Effector memory CD8-positive, alpha-beta T cell (primary cell): ENCODE results near the gene COP1.
A peak's percentile ranks its signal among the peaks of the same experiment; 100 is the strongest.

Experiments used
- ATAC-seq: fragments of 150-1000 bp; cut with Tn5 transposase; replicated peaks from 2 replicates; pipeline ENCODE4 v1.10.0; 2021; ENCODE audit warnings: mild to moderate bottlenecking, moderate library complexity
- DNase-seq, 3 experiments: peaks; one replicate each; pipeline ENCODE4 v3.0.0; 2021
- H3K27ac Mint-ChIP-seq, 2 donors: one replicate each; pipeline ENCODE4 v1.8.0; 2022; ENCODE audit warnings: mild to moderate bottlenecking in 2 of 2, mixed read lengths in 2 of 2, moderate library complexity in 2 of 2
- H3K27me3 Mint-ChIP-seq, 2 donors: one replicate each; pipeline ENCODE4 v1.8.0; 2022; ENCODE audit warnings: mixed read lengths in 2 of 2
- H3K36me3 Mint-ChIP-seq: one replicate; pipeline ENCODE4 v1.8.0; 2022; ENCODE audit warnings: mild to moderate bottlenecking, moderate library complexity, mixed read lengths; ENCODE audit not compliant: insufficient read depth
- H3K4me1 Mint-ChIP-seq, 2 donors: one replicate each; pipeline ENCODE4 v1.8.0; 2022; ENCODE audit warnings: low read depth in 2 of 2, mixed read lengths in 2 of 2
- H3K4me3 Mint-ChIP-seq, 2 donors: one replicate each; pipeline ENCODE4 v1.8.0; 2022; ENCODE audit warnings: mild to moderate bottlenecking in 2 of 2, mixed read lengths in 2 of 2, moderate library complexity in 2 of 2
- H3K9me3 Mint-ChIP-seq, 2 donors: one replicate each; pipeline ENCODE4 v1.8.0; 2022; ENCODE audit warnings: mixed read lengths in 2 of 2

Gene COP1

DNA sequence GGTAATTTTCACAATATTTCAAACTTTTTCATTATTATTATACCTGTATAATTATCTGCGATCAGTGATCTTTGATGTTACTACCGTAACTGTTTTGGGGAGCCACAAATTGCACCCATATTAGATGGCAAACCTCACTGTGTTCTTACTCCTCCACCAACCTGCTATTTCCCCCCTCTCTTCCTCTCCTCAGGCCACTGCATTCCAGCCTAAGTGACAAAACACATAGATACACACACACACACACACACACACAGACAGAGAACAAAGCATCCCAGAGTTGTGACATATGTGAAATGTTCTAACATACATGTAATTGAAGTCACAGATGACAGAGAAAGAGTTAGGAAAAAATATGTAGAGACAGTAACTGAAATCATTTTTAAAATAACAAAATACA lies 18.5 kb downstream of the COP1 start:
- ATAC-seq, result no peak
- DNase-seq, result no peak

DNA sequence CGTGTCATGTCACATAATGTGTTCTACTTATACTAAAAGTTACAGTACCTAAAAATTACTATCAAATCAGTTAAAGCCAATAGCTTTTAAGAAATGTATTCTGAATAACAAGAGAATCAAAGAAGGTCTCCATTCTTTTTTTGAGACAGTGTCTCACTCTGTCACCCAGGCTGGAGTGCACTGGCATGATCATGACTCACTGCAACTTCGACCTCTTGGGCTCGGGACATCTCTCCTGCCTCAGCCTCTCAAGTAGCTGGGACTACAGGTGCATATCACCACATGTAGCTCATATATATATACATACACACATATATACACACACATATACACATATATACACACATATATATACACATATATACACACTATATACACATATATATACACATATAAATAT lies 20.1 kb downstream of the COP1 start:
- H3K4me3 Mint-ChIP-seq, result no peak overlapping the region
- no peaks in the 10 kb centered on the region for H3K27me3 Mint-ChIP-seq

More for the DNA sequence above, 18.5 kb downstream of the COP1 start:
- no peaks in the 10 kb centered on the region for H3K27me3 Mint-ChIP-seq
- H3K27ac Mint-ChIP-seq, result peak overlapping the region in 1 of 2 donors; percentile 49
- H3K9me3 Mint-ChIP-seq, result no peaks in the 10 kb centered on the region
- H3K4me1 Mint-ChIP-seq, result peaks cover 37 to 75% of the 10 kb centered on the region in 2 donors
- H3K4me3 Mint-ChIP-seq, result no peak overlapping the region
- H3K36me3 Mint-ChIP-seq, result peaks cover 4% of the 10 kb centered on the region

DNA sequence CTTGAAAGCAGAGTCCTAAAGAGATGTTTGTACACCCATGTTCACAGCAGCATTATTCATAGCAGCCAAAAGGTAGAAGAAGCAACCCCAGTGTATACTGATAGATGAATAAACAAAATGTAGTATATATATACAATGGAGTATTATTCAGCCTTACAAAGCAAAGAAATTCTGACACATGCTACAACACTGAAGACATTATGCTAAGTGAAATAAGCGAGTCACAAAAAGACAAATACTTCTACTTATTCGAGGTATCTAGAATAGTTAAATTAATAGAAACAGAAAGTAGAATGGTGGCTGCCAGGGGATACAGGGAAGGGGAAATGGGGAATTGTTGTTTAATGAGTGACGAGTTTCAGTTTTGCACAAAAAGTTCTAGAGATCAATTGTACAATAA lies 23.5 kb downstream of the COP1 start:
- no peaks in the 10 kb centered on the region for H3K9me3 Mint-ChIP-seq
- no peak for DNase-seq
- H3K4me3 Mint-ChIP-seq, result no peak overlapping the region
- H3K27ac Mint-ChIP-seq, result peak overlapping the region in 1 of 2 donors; percentile 33
- peaks cover 25% of the 10 kb centered on the region for H3K36me3 Mint-ChIP-seq
- H3K4me1 Mint-ChIP-seq, result peaks cover 23 to 43% of the 10 kb centered on the region in 2 donors
- no peaks in the 10 kb centered on the region for H3K27me3 Mint-ChIP-seq
- ATAC-seq, result no peak

More for the DNA sequence above, 20.1 kb downstream of the COP1 start:
- peaks cover 27 to 60% of the 10 kb centered on the region in 2 donors for H3K4me1 Mint-ChIP-seq
- H3K36me3 Mint-ChIP-seq, result peaks cover 10% of the 10 kb centered on the region
- no peak for ATAC-seq
- H3K9me3 Mint-ChIP-seq, result no peaks in the 10 kb centered on the region
- no peak overlapping the region for H3K27ac Mint-ChIP-seq
- no peak for DNase-seq

DNA sequence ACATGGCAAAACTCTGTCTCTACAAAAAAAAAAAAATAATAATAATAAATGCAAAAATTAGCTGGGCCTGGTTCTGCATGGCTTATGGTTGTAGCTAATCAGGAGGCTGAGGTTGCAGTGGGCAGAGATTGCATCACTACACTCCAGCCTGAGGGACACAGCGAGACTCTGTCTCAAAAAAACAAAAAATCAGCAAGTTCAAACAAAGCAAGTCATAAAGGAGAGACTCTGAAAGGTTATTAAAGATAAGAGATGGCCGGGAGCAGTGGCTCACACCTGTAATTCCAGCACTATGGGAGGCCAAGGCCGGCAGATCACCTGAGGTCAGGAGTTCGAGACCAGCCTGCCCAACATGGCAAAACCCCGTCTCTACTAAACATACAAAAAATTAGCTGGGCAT lies 28.8 kb downstream of the COP1 start:
- H3K36me3 Mint-ChIP-seq, result peaks cover 43% of the 10 kb centered on the region
- peak overlapping the region in 1 of 2 donors; percentile 23 for H3K4me3 Mint-ChIP-seq
- H3K9me3 Mint-ChIP-seq, result no peaks in the 10 kb centered on the region
- ATAC-seq, result no peak
- peaks cover 23 to 31% of the 10 kb centered on the region in 2 donors for H3K4me1 Mint-ChIP-seq
- H3K27ac Mint-ChIP-seq, result peak overlapping the region in 1 of 2 donors; percentile 23
- DNase-seq, result no peak
- no peaks in the 10 kb centered on the region for H3K27me3 Mint-ChIP-seq

DNA sequence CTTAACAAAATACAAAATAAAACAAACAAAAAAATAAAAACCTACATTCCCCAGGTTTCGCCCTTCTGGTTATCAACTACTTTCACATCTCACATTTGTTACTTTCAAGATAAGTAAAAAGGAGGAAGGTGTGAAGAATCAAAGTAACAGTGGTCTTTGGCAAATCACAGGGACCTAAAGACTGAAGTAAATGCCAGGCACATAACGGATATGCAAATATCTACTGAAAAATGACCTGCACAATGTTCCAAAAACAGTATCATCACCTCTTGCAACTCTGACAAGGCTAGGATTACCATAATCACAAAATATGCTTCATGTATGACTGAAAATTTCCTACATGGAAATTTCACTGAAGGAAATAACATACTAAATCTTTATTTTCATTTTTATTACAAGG lies 29.3 kb downstream of the COP1 start:
- Mint-ChIP-seq H3K4me1 (peaks cover 23 to 31% of the 10 kb centered on the region in 2 donors), H3K9me3 (no peaks in the 10 kb centered on the region), H3K4me3 (peak overlapping the region in 1 of 2 donors; percentile 23), H3K36me3 (peaks cover 49% of the 10 kb centered on the region), H3K27ac (peak overlapping the region; percentile 11 to 80), H3K27me3 (no peaks in the 10 kb centered on the region)
- ATAC-seq, result peak; percentile 33
- no peak for DNase-seq

- ATAC-seq (no peak), DNase-seq (no peak)
- H3K9me3 Mint-ChIP-seq, result no peaks in the 10 kb centered on the region
- no peaks in the 10 kb centered on the region for H3K27me3 Mint-ChIP-seq
- H3K4me3 Mint-ChIP-seq, result no peak overlapping the region
- H3K27ac Mint-ChIP-seq, result no peak overlapping the region
- H3K4me1 Mint-ChIP-seq, result peaks cover 20 to 24% of the 10 kb centered on the region in 2 donors
- H3K36me3 Mint-ChIP-seq, result peaks cover 33% of the 10 kb centered on the region
Observed at GRCh38 chr1:176174108-176174507, 33.0 kb downstream of the COP1 start.

GRCh38 chr1:176172215-176172614 lies 34.9 kb downstream of the COP1 start:
- Mint-ChIP-seq H3K4me1 (peaks cover 14 to 17% of the 10 kb centered on the region in 2 donors), H3K4me3 (no peak overlapping the region), H3K36me3 (peaks cover 33% of the 10 kb centered on the region), H3K9me3 (no peaks in the 10 kb centered on the region), H3K27ac (no peak overlapping the region), H3K27me3 (no peaks in the 10 kb centered on the region)
- DNase-seq, result no peak
- no peak for ATAC-seq

DNA sequence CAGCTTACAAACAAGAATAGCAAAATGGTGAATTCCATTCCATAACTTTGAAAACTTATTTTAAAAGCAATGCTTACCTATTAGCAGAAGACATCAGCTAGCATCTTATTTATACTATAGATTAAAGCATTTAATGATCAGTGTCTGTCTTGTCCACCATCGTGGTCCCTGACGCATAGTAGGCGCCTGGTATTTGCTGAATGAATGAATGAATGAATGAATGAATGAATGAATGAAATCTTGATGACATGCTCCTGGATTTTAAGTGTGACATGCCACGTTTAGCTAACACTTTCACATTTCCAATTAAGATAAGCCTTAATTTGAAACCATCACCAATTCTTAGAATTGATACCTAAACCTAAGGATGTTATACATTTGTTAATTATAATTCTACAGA lies 39.9 kb downstream of the COP1 start:
- Mint-ChIP-seq H3K9me3 (peaks cover 0 to 1% of the 10 kb centered on the region in 2 donors), H3K36me3 (peaks cover 25% of the 10 kb centered on the region), H3K4me1 (peaks cover 7 to 24% of the 10 kb centered on the region in 2 donors), H3K27me3 (no peaks in the 10 kb centered on the region), H3K4me3 (no peak overlapping the region), H3K27ac (peak overlapping the region in 1 of 2 donors; percentile 13)
- DNase-seq, result no peak
- ATAC-seq, result no peak

DNA sequence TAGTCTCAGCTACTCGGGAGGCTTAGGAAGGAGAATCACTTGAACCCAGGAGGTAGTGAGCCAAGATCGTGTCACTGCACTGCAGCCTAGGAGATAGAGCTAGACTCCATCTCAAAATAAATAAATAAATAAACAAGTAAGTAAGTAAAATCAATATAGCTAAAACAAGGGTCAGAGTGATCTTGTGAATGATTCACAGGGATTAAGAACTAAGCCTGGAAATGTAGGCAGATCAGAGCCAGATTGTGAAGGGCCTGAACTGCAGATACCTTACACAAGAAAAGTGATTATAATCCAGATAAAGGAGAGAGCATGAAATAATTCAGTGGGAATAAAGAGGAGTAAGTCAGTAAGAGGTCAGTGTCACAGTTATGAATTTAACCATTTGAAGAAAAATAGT lies 41.5 kb downstream of the COP1 start:
- H3K27ac Mint-ChIP-seq, result peak overlapping the region in 1 of 2 donors; percentile 32
- H3K4me1 Mint-ChIP-seq, result peaks cover 14 to 36% of the 10 kb centered on the region in 2 donors
- no peak for ATAC-seq
- H3K9me3 Mint-ChIP-seq, result peaks cover 0 to 1% of the 10 kb centered on the region in 2 donors
- H3K27me3 Mint-ChIP-seq, result no peaks in the 10 kb centered on the region
- DNase-seq, result no peak
- peaks cover 26% of the 10 kb centered on the region for H3K36me3 Mint-ChIP-seq
- H3K4me3 Mint-ChIP-seq, result no peak overlapping the region

- Mint-ChIP-seq H3K4me3 (no peak overlapping the region), H3K4me1 (peaks cover 18 to 46% of the 10 kb centered on the region in 2 donors), H3K27ac (no peak overlapping the region), H3K9me3 (peaks cover 0 to 1% of the 10 kb centered on the region in 2 donors), H3K27me3 (no peaks in the 10 kb centered on the region), H3K36me3 (peaks cover 33% of the 10 kb centered on the region)
- no peak for ATAC-seq
- DNase-seq, result no peak
Observed at GRCh38 chr1:176164014-176164678, 42.9 kb downstream of the COP1 start.

- peak; percentile 29 for ATAC-seq
- H3K9me3 Mint-ChIP-seq, result no peaks in the 10 kb centered on the region
- no peaks in the 10 kb centered on the region for H3K27me3 Mint-ChIP-seq
- DNase-seq, result no peak
- peak overlapping the region; percentile 11 to 74 for H3K27ac Mint-ChIP-seq
- peaks cover 13 to 53% of the 10 kb centered on the region in 2 donors for H3K4me1 Mint-ChIP-seq
- H3K4me3 Mint-ChIP-seq, result no peak overlapping the region
- H3K36me3 Mint-ChIP-seq, result peaks cover 34% of the 10 kb centered on the region
Observed at GRCh38 chr1:176159993-176160392, 47.1 kb downstream of the COP1 start.

DNA sequence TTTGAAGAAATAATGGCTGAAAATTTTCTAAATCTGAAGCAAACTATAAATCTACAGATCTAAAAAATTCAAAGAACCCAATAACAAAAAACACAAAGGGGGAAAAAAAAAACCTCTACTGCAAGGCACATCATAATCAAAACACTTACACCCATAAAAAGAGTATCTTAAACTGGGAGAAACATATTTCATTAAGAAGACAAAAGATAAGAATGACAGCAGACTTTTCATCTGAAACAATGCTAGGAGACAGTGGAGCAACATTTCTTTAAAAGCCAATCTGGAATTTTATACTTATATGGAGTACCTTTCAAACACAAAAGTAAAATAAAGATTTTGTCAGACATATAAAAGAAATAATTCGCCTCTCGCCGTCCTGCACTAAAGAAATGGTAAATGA lies 49.1 kb downstream of the COP1 start:
- no peak for DNase-seq
- no peak overlapping the region for H3K4me3 Mint-ChIP-seq
- H3K9me3 Mint-ChIP-seq, result no peaks in the 10 kb centered on the region
- no peaks in the 10 kb centered on the region for H3K27me3 Mint-ChIP-seq
- no peak overlapping the region for H3K27ac Mint-ChIP-seq
- no peak for ATAC-seq
- peaks cover 15 to 41% of the 10 kb centered on the region in 2 donors for H3K4me1 Mint-ChIP-seq
- peaks cover 39% of the 10 kb centered on the region for H3K36me3 Mint-ChIP-seq

GRCh38 chr1:176149939-176150807 lies 56.9 kb downstream of the COP1 start:
- H3K9me3 Mint-ChIP-seq, result no peaks in the 10 kb centered on the region
- H3K36me3 Mint-ChIP-seq, result peaks cover 46% of the 10 kb centered on the region

More at GRCh38 chr1:176149939-176150807, 56.9 kb downstream of the COP1 start:
- peak overlapping the region in 1 of 2 donors; percentile 83 for H3K27ac Mint-ChIP-seq
- no peak for ATAC-seq
- no peaks in the 10 kb centered on the region for H3K27me3 Mint-ChIP-seq
- H3K4me3 Mint-ChIP-seq, result no peak overlapping the region
- peaks cover 8 to 23% of the 10 kb centered on the region in 2 donors for H3K4me1 Mint-ChIP-seq
- no peak for DNase-seq
